SIG-M5 treated with dmso at 0.1 percent for 504 hours (cell line): Measurements from ENCODE around the gene ALPG.

Experiments
- DNase-seq: peaks from one replicate; lab custom pipeline; 2025; ENCODE audit not compliant: unreplicated experiment; lab: John Stamatoyannopoulos, UW

Gene ALPG

DNA sequence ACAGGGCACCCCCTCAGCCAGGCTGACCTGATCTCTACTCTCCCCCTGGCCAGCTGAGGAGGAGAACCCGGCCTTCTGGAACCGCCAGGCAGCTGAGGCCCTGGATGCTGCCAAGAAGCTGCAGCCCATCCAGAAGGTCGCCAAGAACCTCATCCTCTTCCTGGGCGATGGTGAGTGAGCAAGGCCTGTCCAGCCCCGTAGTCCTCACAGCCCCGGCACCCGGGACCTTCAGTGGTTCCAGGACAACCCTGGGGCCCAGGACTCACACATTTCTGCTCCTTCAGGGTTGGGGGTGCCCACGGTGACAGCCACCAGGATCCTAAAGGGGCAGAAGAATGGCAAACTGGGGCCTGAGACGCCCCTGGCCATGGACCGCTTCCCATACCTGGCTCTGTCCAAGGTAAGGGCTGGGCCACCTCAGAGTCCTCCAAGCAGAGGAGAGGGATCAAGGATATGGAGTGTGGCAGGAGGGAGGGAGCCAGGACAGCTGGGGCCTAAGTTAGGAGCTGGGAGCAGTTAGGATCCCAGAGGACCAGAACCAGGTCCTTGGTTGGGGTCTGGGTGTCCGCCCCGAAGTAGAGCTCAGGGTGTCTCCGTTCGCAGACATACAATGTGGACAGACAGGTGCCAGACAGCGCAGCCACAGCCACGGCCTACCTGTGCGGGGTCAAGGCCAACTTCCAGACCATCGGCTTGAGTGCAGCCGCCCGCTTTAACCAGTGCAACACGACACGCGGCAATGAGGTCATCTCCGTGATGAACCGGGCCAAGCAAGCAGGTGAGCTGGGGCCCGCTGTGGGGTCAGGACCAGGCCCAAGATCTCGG, 49.9 kb downstream of the ALPG start:
- no peak for DNase-seq

DNA sequence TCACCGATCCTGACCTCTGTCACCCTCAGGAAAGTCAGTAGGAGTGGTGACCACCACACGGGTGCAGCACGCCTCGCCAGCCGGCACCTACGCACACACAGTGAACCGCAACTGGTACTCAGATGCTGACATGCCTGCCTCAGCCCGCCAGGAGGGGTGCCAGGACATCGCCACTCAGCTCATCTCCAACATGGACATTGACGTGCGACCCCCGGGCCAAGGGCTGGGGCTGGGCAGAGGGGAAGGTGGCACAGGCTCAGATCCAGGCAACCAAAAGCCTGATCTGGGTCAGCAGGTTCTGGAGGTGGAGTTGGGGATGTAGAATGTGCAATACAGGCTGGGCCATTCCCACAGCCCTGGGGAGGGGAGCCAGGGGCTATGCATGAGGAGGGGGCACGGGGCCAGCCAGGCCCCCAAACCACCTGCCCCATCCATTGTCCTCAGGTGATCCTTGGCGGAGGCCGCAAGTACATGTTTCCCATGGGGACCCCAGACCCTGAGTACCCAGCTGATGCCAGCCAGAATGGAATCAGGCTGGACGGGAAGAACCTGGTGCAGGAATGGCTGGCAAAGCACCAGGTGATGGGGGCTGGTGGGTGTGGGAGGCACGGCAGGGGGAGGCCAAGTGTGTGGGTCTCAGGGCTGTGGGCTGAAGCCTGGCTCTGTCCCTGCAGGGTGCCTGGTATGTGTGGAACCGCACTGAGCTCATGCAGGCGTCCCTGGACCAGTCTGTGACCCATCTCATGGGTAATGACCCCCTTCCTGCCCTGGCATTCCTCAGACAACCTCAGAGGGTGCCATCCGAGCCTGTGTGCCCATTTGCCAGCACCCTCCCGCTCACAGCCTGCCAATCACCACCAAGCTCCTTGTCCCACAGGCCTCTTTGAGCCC, 50.7 kb downstream of the ALPG start:
- DNase-seq, result no peak

DNA sequence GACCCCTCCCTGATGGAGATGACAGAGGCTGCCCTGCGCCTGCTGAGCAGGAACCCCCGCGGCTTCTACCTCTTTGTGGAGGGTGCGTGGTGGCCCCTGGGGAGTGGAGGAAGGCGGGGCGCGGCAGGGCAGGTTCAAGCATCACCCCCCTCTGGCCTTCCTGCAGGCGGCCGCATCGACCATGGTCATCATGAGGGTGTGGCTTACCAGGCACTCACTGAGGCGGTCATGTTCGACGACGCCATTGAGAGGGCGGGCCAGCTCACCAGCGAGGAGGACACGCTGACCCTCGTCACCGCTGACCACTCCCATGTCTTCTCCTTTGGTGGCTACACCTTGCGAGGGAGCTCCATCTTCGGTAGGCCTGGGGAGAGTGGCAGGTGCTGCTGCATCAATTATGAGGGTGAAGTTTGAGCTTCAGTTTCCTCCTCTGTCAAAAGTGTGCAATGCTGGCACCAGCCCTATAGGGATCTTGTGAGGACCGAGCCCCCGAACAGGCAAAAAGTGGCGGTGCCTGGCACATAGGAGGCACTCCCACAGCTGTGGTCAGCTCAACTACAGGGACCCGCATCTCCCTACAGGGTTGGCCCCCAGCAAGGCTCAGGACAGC, 51.5 kb downstream of the ALPG start:
- DNase-seq, result no peak

DNA sequence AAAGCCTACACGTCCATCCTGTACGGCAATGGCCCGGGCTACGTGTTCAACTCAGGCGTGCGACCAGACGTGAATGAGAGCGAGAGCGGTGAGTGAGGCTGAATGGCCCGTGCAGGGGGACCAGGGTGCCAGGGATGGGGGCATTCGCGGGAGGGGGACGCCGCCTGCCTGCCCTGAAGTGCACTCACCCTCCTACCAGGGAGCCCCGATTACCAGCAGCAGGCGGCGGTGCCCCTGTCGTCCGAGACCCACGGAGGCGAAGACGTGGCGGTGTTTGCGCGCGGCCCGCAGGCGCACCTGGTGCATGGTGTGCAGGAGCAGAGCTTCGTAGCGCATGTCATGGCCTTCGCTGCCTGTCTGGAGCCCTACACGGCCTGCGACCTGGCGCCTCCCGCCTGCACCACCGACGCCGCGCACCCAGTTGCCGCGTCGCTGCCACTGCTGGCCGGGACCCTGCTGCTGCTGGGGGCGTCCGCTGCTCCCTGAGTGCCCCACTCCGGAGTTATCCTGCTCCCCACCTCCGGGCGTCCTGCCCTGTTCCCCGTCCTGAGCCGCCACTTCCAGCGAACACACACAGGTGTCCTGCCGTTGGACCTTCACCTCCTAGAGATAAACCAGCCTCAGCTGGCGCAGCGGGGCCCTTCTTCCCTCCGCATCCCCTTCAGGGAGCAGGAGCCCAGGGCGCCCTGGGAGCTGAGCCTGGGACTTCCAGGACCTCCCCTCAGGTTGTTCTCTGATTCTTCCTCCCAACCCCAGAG, 52.2 kb downstream of the ALPG start:
- DNase-seq, result no peak

DNA sequence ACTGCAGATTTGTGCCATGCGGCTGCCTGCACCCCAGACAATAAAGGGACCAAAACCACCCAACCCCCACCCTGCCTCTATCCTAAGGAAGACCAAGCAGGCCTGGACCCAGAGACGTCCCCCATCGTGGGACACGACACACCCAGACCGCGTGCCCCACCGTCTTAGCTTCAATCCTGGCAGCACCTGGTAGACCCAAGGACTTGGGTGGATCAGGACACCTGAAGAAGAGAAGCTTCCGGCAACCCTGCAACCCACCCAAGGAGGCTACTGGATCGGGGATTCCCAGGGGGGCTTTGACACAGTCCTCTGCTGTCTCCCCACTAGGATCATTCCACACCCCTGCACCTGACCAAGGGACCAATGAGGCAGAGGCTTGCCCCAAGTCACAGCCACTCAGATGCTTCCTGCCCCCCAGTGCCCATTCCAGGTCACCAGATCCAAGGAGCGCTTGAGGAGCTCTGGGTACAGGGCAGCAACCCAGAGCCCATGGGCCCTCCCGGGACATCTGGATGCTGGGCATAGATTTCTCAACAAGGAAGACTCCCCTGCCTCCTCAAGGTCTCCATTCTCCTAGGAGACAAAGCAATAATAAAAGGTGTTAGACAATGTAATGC, 52.9 kb downstream of the ALPG start:
- DNase-seq, result no peak

DNA sequence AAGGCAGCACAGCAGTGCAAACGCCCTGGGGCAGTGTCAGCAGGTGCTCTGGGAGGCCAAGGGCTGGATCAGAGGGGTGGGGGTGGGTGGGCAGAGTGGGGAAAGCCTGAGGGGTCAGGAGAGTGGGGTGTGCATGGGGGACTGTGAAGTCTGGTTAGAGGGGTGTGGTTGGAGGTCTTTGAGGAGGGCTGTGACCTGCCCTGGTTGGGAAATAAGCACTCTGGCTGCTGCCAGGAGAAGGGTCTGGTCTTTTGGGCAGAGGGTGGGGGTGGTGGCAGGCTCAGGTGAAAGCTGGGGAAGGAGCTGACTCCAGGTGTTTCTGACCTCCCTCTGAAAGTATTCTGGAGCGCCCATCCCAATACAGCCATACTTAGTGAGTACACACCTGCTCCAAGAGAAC, 53.5 kb downstream of the ALPG start:
- no peak for DNase-seq
